Liver (tissue), 9 donors: ENCODE data around the gene ARID5B. TPM values are rescaled to one million over a fixed set of nuclear protein-coding genes. Genes with fewer than 3 reads are reported as not detected.

Experiments
- DNase-seq: peaks from one replicate; pipeline ENCODE4 v3.0.0-alpha.2; 2017; ENCODE audit warnings: low spot score
- H3K27ac ChIP-seq, 2 donors: one replicate each; pipeline ENCODE4 v1.7.0; 2013; ENCODE audit warnings: inconsistent platforms in 2 of 2, low read length in 2 of 2, control low read depth in 1 of 2, low read depth in 1 of 2, mild to moderate bottlenecking in 1 of 2
- H3K27me3 ChIP-seq, 4 donors: one replicate each; pipeline versions ENCODE4 v1.6.1 to v1.7.0; 2013; ENCODE audit warnings: low read length in 3 of 4, inconsistent platforms in 1 of 4, mild to moderate bottlenecking in 1 of 4, moderate library complexity in 1 of 4; ENCODE audit not compliant: control insufficient read depth in 4 of 4, insufficient read depth in 4 of 4
- H3K36me3 ChIP-seq, 4 donors: one replicate each; pipeline versions ENCODE4 v1.6.1 to v1.7.0; 2013; ENCODE audit warnings: low read length in 3 of 4, mild to moderate bottlenecking in 3 of 4, low read depth in 1 of 4, moderate library complexity in 1 of 4; ENCODE audit not compliant: control insufficient read depth in 4 of 4, insufficient read depth in 3 of 4
- H3K4me1 ChIP-seq, 4 donors: one replicate each; pipeline versions ENCODE4 v1.6.1 to v1.7.0; 2013; ENCODE audit warnings: low read length in 3 of 4, mild to moderate bottlenecking in 3 of 4, moderate library complexity in 1 of 4; ENCODE audit not compliant: control insufficient read depth in 4 of 4, insufficient read depth in 4 of 4
- H3K4me3 ChIP-seq, 3 donors: one replicate each; pipeline versions ENCODE4 v1.6.1 to v1.7.0; 2013; ENCODE audit warnings: low read length in 3 of 3, control low read depth in 1 of 3, low read depth in 1 of 3, mild to moderate bottlenecking in 1 of 3
- H3K9ac ChIP-seq, 2 donors: one replicate each; pipeline ENCODE4 v1.7.0; 2013; ENCODE audit warnings: low read length in 2 of 2, mild to moderate bottlenecking in 2 of 2, moderate library complexity in 2 of 2, control low read depth in 1 of 2, low read depth in 1 of 2
- H3K9me3 ChIP-seq, 4 donors: one replicate each; pipeline versions ENCODE4 v1.6.1 to v1.7.0; 2013; ENCODE audit warnings: low read length in 3 of 4; ENCODE audit not compliant: control insufficient read depth in 4 of 4
- ATF3 ChIP-seq: IDR thresholded peaks from 2 replicates; pipeline ENCODE4 v1.6.1; 2016; ENCODE audit warnings: antibody characterized with exemption
- CTCF ChIP-seq: fragments of 150-350 bp; IDR thresholded peaks from 2 replicates; pipeline ENCODE4 v1.5.1; 2017; ENCODE audit warnings: improper control_type of control experiment, low read depth, low read length; ENCODE audit not compliant: missing input control
- EGR1 ChIP-seq, 2 donors: IDR thresholded peaks; 2 replicates each; pipeline ENCODE4 v1.6.1; 2016 to 2018; ENCODE audit warnings: antibody characterized with exemption in 2 of 2, low read depth in 2 of 2
- FOXA1 ChIP-seq: IDR thresholded peaks from 2 replicates; pipeline ENCODE4 v1.6.1; 2016; ENCODE audit warnings: antibody characterized with exemption
- FOXA2 ChIP-seq: IDR thresholded peaks from 2 replicates; pipeline ENCODE4 v1.6.1; 2016; ENCODE audit warnings: antibody characterized with exemption
- GABPA ChIP-seq, 2 donors: IDR thresholded peaks in 1 of 2; conservative IDR thresholded peaks in 1 of 2; 2 replicates each; pipeline ENCODE4 v1.6.1; 2016; ENCODE audit warnings: antibody characterized with exemption in 2 of 2, mild to moderate bottlenecking in 1 of 2, moderate library complexity in 1 of 2
- HNF4A ChIP-seq, 2 donors: conservative IDR thresholded peaks; 2 replicates each; pipeline ENCODE4 v1.6.1; 2016; ENCODE audit warnings: antibody characterized with exemption in 2 of 2, mild to moderate bottlenecking in 2 of 2
- HNF4G ChIP-seq: IDR thresholded peaks from 2 replicates; pipeline ENCODE4 v1.6.1; 2016; ENCODE audit warnings: antibody characterized with exemption
- JUND ChIP-seq, 2 donors: IDR thresholded peaks; 2 replicates each; pipeline ENCODE4 v1.6.1; 2016; ENCODE audit warnings: antibody characterized with exemption in 2 of 2
- MAX ChIP-seq: IDR thresholded peaks from 2 replicates; pipeline ENCODE4 v1.6.1; 2016; ENCODE audit warnings: antibody characterized with exemption
- NR2F2 ChIP-seq: IDR thresholded peaks from 2 replicates; pipeline ENCODE4 v1.6.1; 2016; ENCODE audit warnings: antibody characterized with exemption
- RAD21 ChIP-seq, 2 donors: IDR thresholded peaks; 2 replicates each; pipeline ENCODE4 v1.6.1; 2016; ENCODE audit warnings: antibody characterized with exemption in 2 of 2, mild to moderate bottlenecking in 2 of 2
- REST ChIP-seq: IDR thresholded peaks from 2 replicates; pipeline ENCODE4 v1.6.1; 2016; ENCODE audit warnings: antibody characterized with exemption, mild to moderate bottlenecking
- RXRA ChIP-seq, 2 donors: IDR thresholded peaks; 2 replicates each; pipeline ENCODE4 v1.6.1; 2017 to 2018; ENCODE audit warnings: antibody characterized with exemption in 2 of 2, mild to moderate bottlenecking in 1 of 2
- SP1 ChIP-seq: IDR thresholded peaks from 2 replicates; pipeline ENCODE4 v1.6.1; 2018; ENCODE audit warnings: antibody characterized with exemption, mild to moderate bottlenecking
- TAF1 ChIP-seq: conservative IDR thresholded peaks from 2 replicates; pipeline ENCODE4 v1.6.1; 2016; ENCODE audit warnings: antibody characterized with exemption, mild to moderate bottlenecking
- YY1 ChIP-seq: IDR thresholded peaks from 2 replicates; pipeline ENCODE4 v1.6.1; 2016; ENCODE audit warnings: antibody characterized with exemption, mild to moderate bottlenecking
- WGBS: extraction: QIAGEN DNeasy Blood & Tissue Kit; methylation state at CpG from one replicate; pipeline ENCODE4 v1.1.7; 2013; 5-methylcytosine and 5-hydroxymethylcytosine counted together
- polyA plus RNA-seq, 2 donors: library from polyadenylated mRNA; stranded (reverse) in 1 of 2; unstranded in 1 of 2; fragments of 200-250 nt in 1 of 2; fragments of >200 nt in 1 of 2; fragmentation: Nextera tagmentation in 1 of 2; extraction: Ambion mirVana in 1 of 2; gene quantifications; one replicate each; pipeline versions ENCODE4 v1.2.1 to v1.2.3, GENCODE V29; 2013 to 2015
- total RNA-seq, 2 donors: library from RNA; depleted of rRNA; stranded (reverse); fragments of >200 nt; gene quantifications; one replicate each; pipeline ENCODE4 v1.2.3, GENCODE V29; 2014
- donor health status: healthy.
- donor health status: healthy.
- donor health status: healthy.
- donor health status: healthy.
- donor health status: healthy.

Gene ARID5B
- total and polyA plus RNA-seq, 4 donors = 1.3 to 6.4 (median 5.2) TPM

- no peaks in the 10 kb centered on the region for H3K36me3 ChIP-seq
- no peaks in the 10 kb centered on the region for H3K9me3 ChIP-seq
- no peaks in the 10 kb centered on the region for H3K27me3 ChIP-seq
- H3K27ac ChIP-seq = no peak overlapping the region
- DNase-seq = no peak
- TF ChIP-seq SP1 (no peak), HNF4A (conservative IDR thresholded peaks at IDR 0.05) (no peak), HNF4G (no peak)
- no peak overlapping the region for H3K9ac ChIP-seq
- H3K4me3 ChIP-seq = no peak overlapping the region
- H3K4me1 ChIP-seq = no peaks in the 10 kb centered on the region
Measured at GRCh38 chr10:61887772-61888171, 13.7 kb upstream of the ARID5B start.

GRCh38 chr10:61888744-61889143 lies 12.8 kb upstream of the ARID5B start:
- H3K27me3 ChIP-seq = no peaks in the 10 kb centered on the region
- H3K27ac ChIP-seq = no peak overlapping the region
- no peaks in the 10 kb centered on the region for H3K4me1 ChIP-seq
- no peak overlapping the region for H3K9ac ChIP-seq
- no peaks in the 10 kb centered on the region for H3K9me3 ChIP-seq
- no peak overlapping the region for H3K4me3 ChIP-seq
- no peak for DNase-seq
- WGBS = 81% methylated on average over 1 of the region's 1 CpG
- TF ChIP-seq RAD21 (IDR thresholded peaks at IDR 0.05) = no peak
- TF ChIP-seq FOXA1 = no peak
- TF ChIP-seq NR2F2 = no peak
- H3K36me3 ChIP-seq = no peaks in the 10 kb centered on the region

- Histone ChIP-seq H3K9ac (no peak overlapping the region), H3K36me3 (no peaks in the 10 kb centered on the region), H3K4me3 (no peak overlapping the region), H3K4me1 (no peaks in the 10 kb centered on the region), H3K27me3 (no peaks in the 10 kb centered on the region), H3K27ac (no peak overlapping the region), H3K9me3 (no peaks in the 10 kb centered on the region)
- TF ChIP-seq FOXA2 (no peak), GABPA (IDR thresholded peaks at IDR 0.05 in 1 of 2, conservative IDR thresholded peaks at IDR 0.05 in 1 of 2) (no peak), NR2F2 (no peak), RAD21 (IDR thresholded peaks at IDR 0.05) (no peak), ATF3 (no peak), YY1 (no peak), EGR1 (IDR thresholded peaks at IDR 0.05; ENCODE audit: low read depth in 2 of 2) (no peak), MAX (no peak), FOXA1 (no peak), SP1 (no peak), HNF4A (conservative IDR thresholded peaks at IDR 0.05) (no peak)
- no peak for DNase-seq
Measured at GRCh38 chr10:61890430-61890829, 11.1 kb upstream of the ARID5B start.

- no peak for DNase-seq
- Histone ChIP-seq H3K9me3 (no peaks in the 10 kb centered on the region), H3K9ac (no peak overlapping the region), H3K27me3 (no peaks in the 10 kb centered on the region), H3K4me1 (no peaks in the 10 kb centered on the region), H3K27ac (no peak overlapping the region), H3K36me3 (no peaks in the 10 kb centered on the region), H3K4me3 (no peak overlapping the region)
- 93% methylated on average over 5 of the region's 5 CpGs for WGBS
- TF ChIP-seq SP1 (no peak), JUND (IDR thresholded peaks at IDR 0.05) (no peak), NR2F2 (no peak), TAF1 (no peak), RXRA (IDR thresholded peaks at IDR 0.05) (no peak), GABPA (IDR thresholded peaks at IDR 0.05 in 1 of 2, conservative IDR thresholded peaks at IDR 0.05 in 1 of 2) (no peak), HNF4G (no peak), MAX (no peak), FOXA2 (no peak), FOXA1 (no peak), CTCF (no peak), YY1 (no peak), ATF3 (no peak), EGR1 (IDR thresholded peaks at IDR 0.05; ENCODE audit: low read depth in 2 of 2) (no peak), RAD21 (IDR thresholded peaks at IDR 0.05) (no peak), REST (no peak)
Measured at GRCh38 chr10:61890881-61891409, 10.6 kb upstream of the ARID5B start.
